Gastrocnemius medialis (tissue), 4 donors: ENCODE measurements around the gene KIF16B. TPM values are rescaled to one million over a fixed set of nuclear protein-coding genes. Genes with fewer than 3 reads are reported as not detected.
A peak's percentile ranks its signal among the peaks of the same experiment; 100 is the strongest.

Experiments
- ATAC-seq, 2 donors: fragments of 150-250 bp; one replicate each; pipeline ENCODE4 v1.9.1; 2016
- DNase-seq, 2 donors: peaks; one replicate each; pipeline ENCODE4 v3.0.0-alpha.2; 2019
- H3K27ac ChIP-seq, 4 donors: fragments of 200-600 bp; sonication (generic); 1 replicate in 1 of 4; 2 replicates in 3 of 4; pipeline ENCODE4 v1.5.1; 2016 to 2018; ENCODE audit warnings: mild to moderate bottlenecking in 2 of 4, moderate library complexity in 1 of 4
- H3K27me3 ChIP-seq, 3 donors: fragments of 200-600 bp; sonication (generic) in 2 of 3; 1 replicate in 1 of 3; 2 replicates in 2 of 3; pipeline versions ENCODE4 v1.5.1 to v1.6.0; 2016 to 2019; ENCODE audit warnings: mild to moderate bottlenecking in 1 of 3, moderate library complexity in 1 of 3
- H3K36me3 ChIP-seq, 2 donors: fragments of 200-600 bp; sonication (generic) in 1 of 2; one replicate each; pipeline ENCODE4 v1.5.1; 2017 to 2018
- H3K4me1 ChIP-seq, 2 donors: fragments of 200-600 bp; sonication (generic) in 1 of 2; one replicate each; pipeline ENCODE4 v1.5.1; 2016 to 2017; ENCODE audit warnings: mild to moderate bottlenecking in 2 of 2
- H3K4me3 ChIP-seq, 4 donors: fragments of 200-600 bp; sonication (generic) in 3 of 4; 1 replicate in 1 of 4; 2 replicates in 3 of 4; pipeline ENCODE4 v1.5.1; 2016 to 2019; ENCODE audit warnings: mild to moderate bottlenecking in 2 of 4
- H3K9me3 ChIP-seq, 3 donors: fragments of 200-600 bp; sonication (generic) in 2 of 3; 1 replicate in 1 of 3; 2 replicates in 2 of 3; pipeline ENCODE4 v1.5.1; 2016 to 2019
- POLR2A ChIP-seq, 2 donors: fragments of 450-650 bp; IDR thresholded peaks; one replicate each; pipeline ENCODE4 v1.6.1; 2017; ENCODE audit warnings: antibody characterized with exemption in 2 of 2, mild to moderate bottlenecking in 2 of 2, moderate library complexity in 2 of 2
- in situ Hi-C, 4 donors: fragments of 200-750 bp; cut with MboI; loops; one replicate each; pipeline versions ENCODE4 v1.15.0 to v1.8.0; 2017; ENCODE audit warnings: low sequenced_read_pairs in 4 of 4
- intact Hi-C: fragments of 100-400 bp; cut with DNase I; formaldehyde crosslinking; loops from one replicate; pipeline ENCODE4 v1.15.1; 2023; ENCODE audit warnings: low total_unique reads
- total RNA-seq, 4 donors: library from RNA; depleted of rRNA; stranded (reverse); fragments of >200 nt; gene quantifications; one replicate each; pipeline versions ENCODE4 v1.1.0 to v1.2.3, GENCODE V29; 2016
- TF ChIP-seq, protein P1 (sequence below), 5 experiments: fragments of 450-650 bp in 3 of 5; fragments of 200-600 bp in 2 of 5; sonication (generic) in 2 of 5; IDR thresholded peaks in 4 of 5; conservative IDR thresholded peaks in 1 of 5; 1 replicate in 4 of 5; 2 replicates in 1 of 5; pipeline ENCODE4 v1.5.1; 2016 to 2019; ENCODE audit warnings: antibody characterized with exemption in 5 of 5, mild to moderate bottlenecking in 3 of 5, moderate library complexity in 3 of 5

The KIF16B gene
- total RNA-seq, 4 donors from 2014 or later, result 13.4 to 23.9 (median 20.0) TPM

- in situ Hi-C loops, result loop anchor here in 1 of 4 donors (25.0 kb wide), 1 partner anchor 102 kb away; no protein-coding TSS in a partner anchor
- Histone ChIP-seq H3K9me3 (no peaks in the 10 kb centered on the region), H3K27me3 (no peaks in the 10 kb centered on the region), H3K27ac (no peak overlapping the region), H3K4me1 (no peaks in the 10 kb centered on the region), H3K36me3 (no peaks in the 10 kb centered on the region), H3K4me3 (no peak overlapping the region)
- ATAC-seq (no peak), DNase-seq (no peak)
- TF ChIP-seq POLR2A (IDR thresholded peaks at IDR 0.05), result no peak
- TF ChIP-seq, protein P1, sequence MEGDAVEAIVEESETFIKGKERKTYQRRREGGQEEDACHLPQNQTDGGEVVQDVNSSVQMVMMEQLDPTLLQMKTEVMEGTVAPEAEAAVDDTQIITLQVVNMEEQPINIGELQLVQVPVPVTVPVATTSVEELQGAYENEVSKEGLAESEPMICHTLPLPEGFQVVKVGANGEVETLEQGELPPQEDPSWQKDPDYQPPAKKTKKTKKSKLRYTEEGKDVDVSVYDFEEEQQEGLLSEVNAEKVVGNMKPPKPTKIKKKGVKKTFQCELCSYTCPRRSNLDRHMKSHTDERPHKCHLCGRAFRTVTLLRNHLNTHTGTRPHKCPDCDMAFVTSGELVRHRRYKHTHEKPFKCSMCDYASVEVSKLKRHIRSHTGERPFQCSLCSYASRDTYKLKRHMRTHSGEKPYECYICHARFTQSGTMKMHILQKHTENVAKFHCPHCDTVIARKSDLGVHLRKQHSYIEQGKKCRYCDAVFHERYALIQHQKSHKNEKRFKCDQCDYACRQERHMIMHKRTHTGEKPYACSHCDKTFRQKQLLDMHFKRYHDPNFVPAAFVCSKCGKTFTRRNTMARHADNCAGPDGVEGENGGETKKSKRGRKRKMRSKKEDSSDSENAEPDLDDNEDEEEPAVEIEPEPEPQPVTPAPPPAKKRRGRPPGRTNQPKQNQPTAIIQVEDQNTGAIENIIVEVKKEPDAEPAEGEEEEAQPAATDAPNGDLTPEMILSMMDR (IDR thresholded peaks at IDR 0.05 in 4 of 5, conservative IDR thresholded peaks at IDR 0.05 in 1 of 5), result no peak
- intact Hi-C loops, result no loop called here
These were observed 212.6 kb downstream of the KIF16B start for GRCh38 chr20:16360668-16361067.

DNA sequence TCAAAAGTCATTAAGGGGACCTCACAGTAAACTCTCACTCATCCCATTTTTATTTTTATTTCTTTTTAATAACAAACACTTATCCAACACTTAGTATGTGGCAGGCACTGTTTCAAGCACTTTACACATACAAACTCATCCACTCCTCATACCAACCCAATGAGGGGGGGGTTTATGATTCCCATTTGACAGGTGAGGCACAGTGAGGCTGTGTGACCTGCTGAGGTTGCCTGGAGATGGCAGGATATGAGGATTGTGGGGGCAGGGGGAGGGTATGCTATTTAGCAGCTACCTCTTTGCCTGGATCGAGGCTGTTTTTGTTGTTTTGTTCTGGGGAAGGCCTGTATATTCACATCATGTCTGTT lies 219.8 kb downstream of the KIF16B start:
- intact Hi-C loops (loop anchor here (10.0 kb wide), 1 partner anchor 81 kb away; no protein-coding TSS in a partner anchor), in situ Hi-C loops (loop anchor here in 1 of 4 donors (25.0 kb wide), 1 partner anchor 109 kb away; no protein-coding TSS in a partner anchor)
- Histone ChIP-seq H3K27ac (peak overlapping the region in 2 of 4 donors; percentile 21 to 82), H3K36me3 (no peaks in the 10 kb centered on the region), H3K4me3 (no peak overlapping the region), H3K9me3 (no peaks in the 10 kb centered on the region), H3K4me1 (peaks cover 19 to 35% of the 10 kb centered on the region in 2 donors), H3K27me3 (no peaks in the 10 kb centered on the region)
- TF ChIP-seq POLR2A (IDR thresholded peaks at IDR 0.05), result no peak
- TF ChIP-seq, protein P1 (IDR thresholded peaks at IDR 0.05 in 4 of 5, conservative IDR thresholded peaks at IDR 0.05 in 1 of 5), result no peak
- DNase-seq (no peak), ATAC-seq (no peak)

- no peaks in the 10 kb centered on the region for H3K27me3 ChIP-seq
- TF ChIP-seq POLR2A (IDR thresholded peaks at IDR 0.05), result no peak
- TF ChIP-seq, protein P1 (IDR thresholded peaks at IDR 0.05 in 4 of 5, conservative IDR thresholded peaks at IDR 0.05 in 1 of 5), result no peak
- in situ Hi-C loops (loop anchor here in 1 of 4 donors (25.0 kb wide), 1 partner anchor 109 kb away; no protein-coding TSS in a partner anchor), intact Hi-C loops (loop anchor here (1.0 to 10.0 kb wide), 2 partner anchors 82 to 123 kb away; no protein-coding TSS in a partner anchor)
- no peak for DNase-seq
- H3K4me1 ChIP-seq, result peaks cover 19 to 35% of the 10 kb centered on the region in 2 donors
- ATAC-seq, result no peak
- H3K4me3 ChIP-seq, result no peak overlapping the region
- peak overlapping the region; percentile 52 to 82 (median 75) for H3K27ac ChIP-seq
- no peaks in the 10 kb centered on the region for H3K36me3 ChIP-seq
- H3K9me3 ChIP-seq, result no peaks in the 10 kb centered on the region
These were observed 220.4 kb downstream of the KIF16B start for GRCh38 chr20:16352751-16353416.

GRCh38 chr20:16352321-16352720 lies 220.9 kb downstream of the KIF16B start:
- H3K27me3 ChIP-seq, result no peaks in the 10 kb centered on the region
- H3K4me3 ChIP-seq, result no peak overlapping the region
- DNase-seq, result peak; percentile 40 to 72
- H3K36me3 ChIP-seq, result no peaks in the 10 kb centered on the region
- TF ChIP-seq, protein P1 (IDR thresholded peaks at IDR 0.05 in 4 of 5, conservative IDR thresholded peaks at IDR 0.05 in 1 of 5), result peak in 2 of 5 experiments; percentile 23 to 32
- TF ChIP-seq POLR2A (IDR thresholded peaks at IDR 0.05), result no peak
- in situ Hi-C loops, result loop anchor here in 1 of 4 donors (25.0 kb wide), 1 partner anchor 110 kb away; no protein-coding TSS in a partner anchor
- peak; percentile 27 to 57 for ATAC-seq
- H3K4me1 ChIP-seq, result peaks cover 19 to 35% of the 10 kb centered on the region in 2 donors
- H3K9me3 ChIP-seq, result no peaks in the 10 kb centered on the region
- peak overlapping the region; percentile 59 to 82 (median 75) for H3K27ac ChIP-seq
- intact Hi-C loops, result loop anchor here (1.0 to 10.0 kb wide), 2 partner anchors 82 to 124 kb away; no protein-coding TSS in a partner anchor
